ENCODE results near the gene SFT2D3. TPM values are rescaled to one million over a fixed set of nuclear protein-coding genes. Genes with fewer than 3 reads are reported as not detected.

SFT2D3 gene
- total and polyA plus RNA-seq, 5 donors, result 3.3 to 5.0 (median 4.1) TPM

Other genes starting within 250 kb of the SFT2D3 start
- gene IWS1, start 175.0 kb upstream of the SFT2D3 start, total RNA-seq, result 10 to 100 TPM; 51.5 to 57.6 (median 53.4) TPM
- gene IWS1, start 175.0 kb upstream of the SFT2D3 start, polyA plus RNA-seq, result 64.4 TPM
- under 1 TPM; 0.29 to 0.56 (median 0.38) TPM for gene MYO7B, start 165.8 kb upstream of the SFT2D3 start, total RNA-seq
- gene MYO7B, start 165.8 kb upstream of the SFT2D3 start, polyA plus RNA-seq, result 0.81 TPM
- under 1 TPM in 2 of 4 donors, not detected in 2; 0.31 to 0.40 TPM for gene GPR17, start 55.3 kb upstream of the SFT2D3 start, total RNA-seq
- gene GPR17, start 55.3 kb upstream of the SFT2D3 start, polyA plus RNA-seq, result 4.0 TPM
- gene LIMS2, start 26.0 kb upstream of the SFT2D3 start, total RNA-seq, result 100 to 1,000 TPM; 163 to 224 (median 209) TPM
- gene LIMS2, start 26.0 kb upstream of the SFT2D3 start, polyA plus RNA-seq, result 178 TPM
- gene WDR33, start 109.7 kb downstream of the SFT2D3 start, total RNA-seq, result 10 to 100 TPM; 36.7 to 45.7 (median 41.4) TPM
- 12.7 TPM for gene WDR33, start 109.7 kb downstream of the SFT2D3 start, polyA plus RNA-seq
- gene POLR2D, start 156.7 kb downstream of the SFT2D3 start, total RNA-seq, result 10 to 100 TPM; 16.1 to 22.1 (median 20.9) TPM
- gene POLR2D, start 156.7 kb downstream of the SFT2D3 start, polyA plus RNA-seq, result 10.7 TPM
- 10 to 100 TPM in 3 of 4 donors, 1 to 10 TPM in 1; 9.8 to 12.1 (median 10.7) TPM for gene AMMECR1L, start 184.5 kb downstream of the SFT2D3 start, total RNA-seq
- 5.4 TPM for gene AMMECR1L, start 184.5 kb downstream of the SFT2D3 start, polyA plus RNA-seq